Stimulated activated CD8-positive, alpha-beta memory T cell treated with anti-CD3 and anti-CD28 coated beads, Interleukin-7, amount 100 ng/mL, for 1 hour (primary cell): ENCODE results near the gene ZNF117.
A peak's percentile ranks its signal among the peaks of the same experiment; 100 is the strongest.
"Not testable (repeated sequence)": the region's sequence is repeated elsewhere in the genome, so short reads cannot be mapped to it uniquely, and the experiment has no call there.

Source experiments
- DNase-seq, 2 donors: peaks; one replicate each; pipeline ENCODE4 v3.0.0-alpha.2; 2020; ENCODE audit warnings: low read depth in 2 of 2

The ZNF117 gene

DNA sequence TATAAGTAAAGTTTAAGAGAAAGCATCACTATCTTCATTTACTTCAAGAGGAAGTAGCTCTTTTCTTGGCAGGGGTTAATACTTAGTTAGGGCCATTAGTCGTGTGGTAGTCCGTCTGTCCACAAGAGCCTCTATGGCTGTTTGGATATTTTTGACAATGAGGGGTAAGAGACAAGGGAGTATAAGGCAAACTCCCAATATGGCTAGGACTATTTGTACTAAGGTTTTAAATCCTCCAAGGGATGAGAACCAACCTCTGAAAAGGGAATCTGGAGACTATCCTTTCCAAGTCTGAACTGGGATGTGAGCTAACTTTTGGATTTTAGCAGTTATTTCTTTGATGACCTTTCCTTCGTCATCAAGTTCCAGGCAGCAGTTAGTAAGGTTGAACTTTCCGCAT is at the start of gene ZNF117:
Gene ZNF117, minus strand, starts transcription at position 101 of the 400 bp plus-strand sequence.
- no peak for DNase-seq

DNA sequence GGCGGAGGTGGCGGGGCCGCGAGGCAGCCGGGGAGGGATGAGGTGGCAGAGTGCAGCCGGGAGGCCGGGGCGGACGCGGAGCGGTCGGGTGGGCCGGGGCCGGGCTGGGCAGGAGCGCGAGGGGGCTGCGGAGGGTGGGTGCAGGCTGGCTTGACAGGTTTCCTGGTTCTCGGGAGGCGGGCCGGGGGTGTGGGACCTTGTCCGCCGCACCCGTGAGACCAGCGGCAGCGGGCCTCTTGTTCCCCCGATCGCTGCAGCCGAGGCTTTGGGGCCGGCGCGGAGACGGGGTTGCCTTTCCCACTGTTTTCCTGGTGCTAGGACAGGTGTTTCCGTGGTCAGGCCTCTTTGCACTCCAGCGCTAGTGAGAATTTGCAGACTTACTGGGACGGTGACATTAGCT is 47.9 kb upstream of the ZNF117 start:
- DNase-seq: peak in 1 of 2 donors; percentile 1

DNA sequence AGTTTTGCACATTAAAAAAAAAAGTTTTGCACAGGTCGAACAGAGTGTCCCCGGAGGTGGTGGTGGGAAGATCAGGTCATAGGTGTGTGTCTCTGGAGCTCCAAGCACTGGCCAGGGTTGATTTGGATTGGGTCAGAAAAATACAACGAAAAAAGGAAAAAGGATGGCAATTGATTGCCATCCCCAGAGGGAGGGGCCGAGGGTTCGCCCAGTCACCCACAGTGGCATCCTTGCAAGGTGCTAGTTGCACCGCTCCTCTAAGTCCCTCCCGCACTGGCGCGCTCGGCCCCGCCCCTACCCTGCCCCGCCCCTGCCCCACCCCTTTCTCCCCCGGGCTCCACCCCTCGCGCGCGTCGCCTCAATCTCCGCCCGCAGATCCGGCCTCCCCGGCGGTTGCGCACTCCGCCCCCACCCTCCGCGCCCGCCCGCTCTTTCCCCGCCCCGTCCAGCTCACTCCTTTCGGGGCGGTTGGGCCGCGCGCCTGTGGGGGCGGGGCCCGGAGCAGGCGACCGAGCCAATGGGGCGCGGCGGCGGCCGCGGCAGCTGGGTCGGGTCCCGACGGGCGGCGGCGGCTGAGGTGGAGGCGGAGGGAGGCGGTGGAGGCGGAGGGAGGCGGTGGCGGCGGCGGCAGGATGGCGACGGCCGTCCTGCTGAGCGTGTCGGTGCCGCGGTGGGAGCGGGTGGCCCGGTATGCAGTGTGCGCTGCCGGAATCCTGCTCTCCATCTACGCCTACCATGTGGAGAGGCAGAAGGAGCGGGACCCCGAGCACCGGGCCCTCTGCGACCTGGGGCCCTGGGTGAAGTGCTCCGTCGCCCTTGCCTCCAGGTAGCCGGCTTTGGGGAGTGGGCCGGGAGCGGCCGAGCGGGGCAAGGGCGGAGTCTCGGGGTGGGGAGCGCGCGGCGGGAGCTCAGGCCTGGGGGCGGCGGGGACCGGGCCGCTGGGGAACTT is 47.2 kb upstream of the ZNF117 start:
- DNase-seq: peak; percentile 79 to 90

DNA sequence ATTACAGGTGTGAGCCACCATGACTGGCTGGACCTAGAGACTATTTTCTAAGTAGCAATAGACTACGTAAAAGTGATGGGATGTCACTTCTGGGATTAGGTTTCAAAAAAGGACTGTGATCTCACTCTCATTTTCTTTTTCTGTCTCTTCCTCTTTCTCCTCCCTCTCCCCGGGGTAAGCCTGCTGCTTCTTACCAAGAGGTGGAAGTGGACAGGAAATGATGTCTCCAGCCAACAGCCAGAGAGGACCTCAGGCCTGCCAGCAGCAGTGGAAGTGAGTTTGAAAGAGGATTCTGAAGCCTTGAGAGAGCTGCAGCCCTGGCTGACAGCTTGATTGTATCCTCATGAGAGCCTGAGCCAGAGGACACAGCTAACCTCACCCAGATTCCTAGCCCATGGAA is 45.7 kb upstream of the ZNF117 start:
- DNase-seq: not testable (repeated sequence)

DNA sequence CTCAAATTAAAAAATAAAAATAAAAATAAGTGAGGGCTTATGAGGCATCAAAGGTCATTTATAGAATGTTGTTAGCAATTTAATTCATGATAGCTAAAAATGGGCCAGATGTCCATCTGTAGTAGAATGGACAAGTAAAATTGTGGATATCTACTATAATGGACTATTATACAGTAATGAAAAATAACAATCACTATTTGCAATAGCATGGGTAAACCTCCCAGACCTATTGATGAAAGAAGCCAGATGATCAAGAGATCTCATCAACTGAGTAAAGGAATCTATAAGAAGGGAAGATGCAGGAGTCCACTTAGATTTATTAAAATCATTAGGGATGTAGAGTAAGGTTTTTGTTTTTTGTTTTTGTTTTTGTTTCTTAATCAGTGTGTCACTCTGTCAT is 44.6 kb upstream of the ZNF117 start:
- DNase-seq: not testable (repeated sequence)

DNA sequence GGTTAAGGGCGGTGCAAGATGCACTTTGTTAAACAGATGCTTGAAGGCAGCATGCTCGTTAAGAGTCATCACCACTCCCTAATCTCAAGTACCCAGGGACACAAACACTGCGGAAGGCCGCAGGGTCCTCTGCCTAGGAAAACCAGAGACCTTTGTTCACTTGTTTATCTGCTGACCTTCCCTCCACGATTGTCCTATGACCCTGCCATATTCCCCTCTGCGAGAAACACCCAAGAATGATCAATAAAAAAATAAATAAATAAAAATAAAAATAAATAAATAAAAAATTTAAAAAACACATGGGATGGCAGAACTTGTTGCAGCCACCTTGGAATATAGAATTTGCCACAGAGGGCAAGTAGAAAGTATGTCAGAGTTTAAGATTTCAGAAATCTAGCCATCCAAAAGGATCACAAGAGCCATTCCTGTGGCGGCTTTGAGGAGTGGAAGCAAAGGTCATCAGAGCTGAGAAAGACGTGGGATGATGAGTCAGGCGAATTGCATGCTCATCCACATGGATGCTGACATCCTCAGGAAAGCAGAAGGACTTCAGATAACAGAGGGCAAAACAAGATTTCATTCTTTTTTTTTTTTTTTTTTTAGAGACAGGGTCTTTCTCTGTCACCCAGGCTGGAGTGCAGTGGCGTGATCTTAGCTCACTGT is 43.4 kb upstream of the ZNF117 start:
- DNase-seq: not testable (repeated sequence)

DNA sequence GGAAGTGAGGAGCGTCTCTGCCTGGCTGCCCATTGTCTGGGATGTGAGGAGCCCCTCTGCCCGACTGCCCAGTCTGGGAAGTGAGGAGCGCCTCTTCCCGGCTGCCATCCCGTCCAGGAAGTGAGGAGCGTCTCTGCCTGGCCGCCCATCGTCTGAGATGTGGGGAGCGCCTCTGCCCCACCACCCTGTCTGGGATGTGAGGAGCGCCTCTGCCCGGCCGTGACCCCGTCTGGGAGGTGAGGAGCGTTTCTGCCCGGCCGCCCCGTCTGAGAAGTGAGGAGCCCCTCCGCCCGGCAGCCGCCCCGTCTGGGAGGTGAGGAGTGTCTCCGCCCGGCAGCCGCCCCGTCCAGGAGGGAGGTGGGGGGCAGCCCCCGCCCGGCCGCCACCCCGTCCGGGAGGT is 42.6 kb upstream of the ZNF117 start:
- not testable (repeated sequence) for DNase-seq

DNA sequence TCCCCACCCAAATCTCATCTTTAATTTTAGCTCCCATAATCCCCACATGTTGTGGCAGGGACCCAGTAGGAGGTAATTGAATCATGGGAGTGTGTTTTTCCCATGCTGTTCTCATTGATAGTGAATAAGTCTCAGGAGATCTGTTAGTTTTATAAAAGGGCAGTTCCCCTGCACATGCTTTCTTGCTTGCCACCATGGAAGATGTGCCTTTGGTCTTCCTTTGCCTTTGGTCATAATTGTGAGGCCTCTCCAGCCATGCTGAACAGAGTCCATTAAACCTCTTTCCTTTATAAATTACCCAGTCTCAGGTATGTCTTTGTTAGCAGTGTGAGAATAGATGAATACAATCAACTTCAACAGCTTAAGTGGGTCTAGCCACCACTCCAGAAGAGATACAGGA is 34.2 kb upstream of the ZNF117 start:
- DNase-seq: not testable (repeated sequence)

DNA sequence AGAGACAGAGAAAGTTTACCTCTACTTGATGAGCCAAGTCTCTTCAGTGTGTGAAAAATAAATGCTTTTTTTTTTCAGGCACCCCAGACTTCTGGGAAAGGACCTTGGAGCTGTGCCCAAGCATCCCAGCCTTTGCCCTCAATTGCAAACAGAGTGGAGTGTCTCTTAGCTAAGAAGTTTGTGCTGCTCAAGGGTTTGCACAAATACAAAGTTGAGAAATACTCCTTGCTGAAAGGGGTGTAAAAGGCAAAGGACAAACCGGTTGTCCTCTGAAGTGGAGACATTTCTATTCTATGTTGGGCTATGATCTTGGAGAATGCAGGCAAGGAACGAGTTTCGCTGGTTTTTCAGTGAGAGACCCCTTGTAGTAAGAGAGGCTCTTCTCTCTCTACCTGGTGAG is 30.1 kb upstream of the ZNF117 start:
- DNase-seq: not testable (repeated sequence)

DNA sequence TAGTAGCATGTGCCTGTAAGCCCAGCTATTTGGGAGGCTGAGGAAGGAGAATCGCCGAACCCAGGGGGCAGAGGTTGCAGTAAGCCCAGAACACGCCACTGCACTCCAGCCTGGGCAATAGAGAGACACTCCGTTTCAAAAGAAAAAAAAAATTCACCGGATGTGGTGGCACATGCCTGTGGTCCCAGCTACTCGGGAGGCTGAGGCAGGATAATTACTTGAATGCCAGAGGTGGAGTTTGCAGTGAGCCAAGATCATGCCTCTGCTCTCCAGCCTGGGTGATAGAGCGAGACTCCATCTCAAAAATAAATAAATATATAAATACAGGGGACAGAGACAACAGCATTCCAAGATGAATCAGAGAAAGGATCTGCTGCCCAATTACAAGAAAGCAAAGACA is 19.0 kb upstream of the ZNF117 start:
- DNase-seq: not testable (repeated sequence)

DNA sequence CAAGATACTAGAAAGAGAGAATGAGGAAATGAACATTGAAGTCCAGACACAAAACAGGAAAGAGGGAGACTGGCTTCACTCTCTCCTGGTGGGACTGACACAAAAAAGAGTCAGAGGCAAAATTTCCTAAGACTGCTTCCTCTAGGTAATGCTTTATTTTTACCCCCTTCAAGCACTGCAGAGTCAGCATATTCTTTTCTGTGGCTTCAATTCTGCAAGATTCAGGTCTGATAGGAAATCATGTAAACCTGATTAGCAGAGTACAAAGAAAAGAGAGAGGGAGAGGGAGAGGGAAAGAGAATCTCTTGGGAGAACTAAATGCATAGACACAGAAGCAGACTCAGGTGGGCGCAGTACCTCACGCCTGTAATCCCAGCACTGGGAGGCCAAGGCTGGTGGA is 18.6 kb upstream of the ZNF117 start:
- not testable (repeated sequence) for DNase-seq

DNA sequence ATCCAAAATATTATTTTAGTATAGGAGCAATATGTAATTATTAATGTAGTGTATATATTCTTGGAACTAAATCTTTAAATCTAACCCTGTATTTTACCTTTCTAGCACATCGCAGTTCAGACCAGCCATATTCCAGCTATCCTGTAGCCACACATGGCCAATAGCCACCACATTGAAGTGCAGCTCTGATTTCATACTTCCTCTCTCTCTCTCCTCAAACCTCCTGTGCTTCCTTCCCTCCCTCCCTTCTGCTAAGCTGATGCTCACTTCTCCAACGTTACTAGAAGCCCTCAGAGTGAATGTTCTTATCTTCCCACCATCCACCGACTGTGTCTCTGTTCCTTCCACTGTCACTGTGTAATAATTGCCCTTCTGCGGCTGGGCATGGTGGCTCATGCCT is 16.2 kb upstream of the ZNF117 start:
- DNase-seq: not testable (repeated sequence)

DNA sequence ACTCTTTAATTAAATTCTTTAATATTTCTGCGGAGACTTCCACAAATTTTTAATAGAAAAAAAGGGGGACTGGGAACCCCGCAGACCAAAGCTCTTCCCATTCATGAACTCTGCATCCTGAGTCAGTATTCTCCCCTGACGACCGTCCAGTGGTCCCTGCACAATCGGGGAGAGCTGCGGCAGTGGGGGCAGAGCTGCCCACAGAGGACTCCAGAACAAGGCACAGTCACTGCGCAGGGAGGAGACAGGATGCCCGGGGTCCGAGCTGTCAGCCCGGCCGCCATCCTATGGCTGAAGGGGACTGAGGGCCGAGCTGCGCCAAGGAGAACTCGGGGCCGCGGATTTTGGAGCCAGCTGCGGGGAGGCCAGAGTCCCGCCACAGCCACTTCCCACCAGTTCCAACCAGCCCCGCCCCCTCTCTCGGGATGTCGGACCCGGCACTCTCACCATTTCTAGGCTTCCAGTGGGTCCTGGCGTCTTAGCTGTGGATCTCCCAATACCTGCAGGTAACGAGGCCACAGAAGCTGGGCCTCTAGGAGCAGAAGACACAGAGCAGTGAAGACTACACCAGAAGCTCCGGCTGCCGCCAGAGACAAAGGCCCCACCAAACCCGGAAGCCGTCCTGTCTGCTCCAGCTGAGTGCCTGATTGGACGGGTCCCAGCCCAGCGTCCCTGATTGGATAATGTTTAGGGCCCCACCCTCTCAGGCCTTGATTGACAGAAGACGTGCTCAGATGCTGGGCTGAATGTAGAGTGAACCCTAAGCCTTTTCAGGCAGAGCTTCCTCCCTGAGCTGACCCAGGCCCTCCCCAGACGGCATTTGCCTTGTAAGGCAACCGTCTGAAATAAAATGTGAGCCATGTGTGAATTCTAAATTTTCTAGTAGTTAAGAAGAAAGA is 15.5 kb upstream of the ZNF117 start, which contains the start of gene ERV3-1:
Gene ERV3-1, minus strand, starts transcription at position 594 of the 899 bp plus-strand sequence. CDS start 13,661 bp downstream, outside the sequence.
- DNase-seq: peak; percentile 80 to 84

DNA sequence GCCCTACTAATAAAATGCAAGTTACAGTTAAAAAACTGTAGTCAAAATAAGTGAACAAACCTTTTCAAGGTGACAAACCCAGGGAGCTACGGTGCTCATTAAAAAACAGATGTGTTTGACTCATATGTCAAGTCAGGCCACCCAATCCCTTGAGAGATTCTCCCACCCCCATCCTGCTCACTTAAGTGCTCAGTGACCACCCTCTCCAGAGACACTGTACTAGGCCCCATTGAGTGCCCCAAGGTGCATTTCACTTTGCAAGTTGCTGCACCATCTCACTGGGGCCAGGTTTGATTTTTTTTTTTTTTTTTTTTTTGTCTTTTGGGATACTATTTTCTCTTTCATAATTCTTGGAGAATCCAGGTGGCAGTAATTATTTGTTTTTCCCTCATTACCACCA is 13.7 kb upstream of the ZNF117 start:
- DNase-seq: no peak

DNA sequence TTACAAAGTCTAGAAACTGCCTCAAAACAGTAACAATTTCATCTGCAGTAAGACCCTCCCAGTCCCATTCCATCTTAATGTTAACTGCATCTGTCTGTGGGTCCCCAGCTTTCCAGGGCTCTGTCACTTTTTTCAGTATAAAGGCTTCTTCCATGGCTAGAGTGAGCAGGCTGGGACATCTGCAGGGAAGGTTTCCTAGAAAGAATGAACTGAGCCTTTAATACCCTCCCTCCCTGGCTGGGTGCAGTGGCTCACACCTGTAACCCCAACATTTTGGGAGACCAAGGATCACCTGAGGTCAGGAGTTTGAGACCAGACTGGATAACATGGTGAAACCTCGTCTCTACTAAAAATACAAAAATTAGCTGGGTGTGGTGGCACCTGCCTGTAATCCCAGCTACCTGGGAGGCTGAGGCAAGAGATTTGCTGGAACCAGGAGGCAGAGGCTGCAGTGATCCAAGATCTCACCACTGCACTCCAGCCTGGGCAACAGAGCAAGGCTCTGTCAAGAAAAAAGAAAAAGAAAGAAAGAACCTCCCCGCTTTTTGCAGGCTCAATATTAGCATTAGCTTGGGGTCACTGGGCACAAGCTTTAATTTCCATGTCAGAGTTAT is 12.2 kb upstream of the ZNF117 start:
- DNase-seq: no peak

DNA sequence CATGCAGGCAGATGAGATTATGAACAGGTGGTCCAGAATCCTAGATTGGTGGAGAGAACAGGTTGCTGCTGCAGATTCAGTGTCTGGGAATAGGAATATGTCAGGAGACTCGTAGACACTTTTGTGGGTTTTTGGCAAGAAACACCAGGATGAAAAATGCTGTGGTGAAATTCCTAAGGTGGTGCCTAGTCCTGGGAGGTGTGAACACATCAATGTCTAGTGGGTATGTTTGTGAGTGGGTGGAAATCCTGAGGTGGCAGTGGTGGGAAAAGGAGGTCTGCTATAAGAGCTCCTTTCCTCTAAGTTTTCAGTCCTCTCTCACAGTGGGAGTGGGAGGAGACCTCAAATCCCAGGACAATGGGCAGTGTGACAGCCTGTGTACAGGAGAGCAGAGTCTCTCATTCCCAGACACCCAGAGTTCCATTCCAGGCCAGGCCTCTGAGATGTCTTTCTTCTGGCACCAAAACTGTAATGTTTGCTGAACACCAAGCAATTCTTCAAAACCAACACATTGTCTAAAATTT is 10.5 kb upstream of the ZNF117 start:
- no peak for DNase-seq

DNA sequence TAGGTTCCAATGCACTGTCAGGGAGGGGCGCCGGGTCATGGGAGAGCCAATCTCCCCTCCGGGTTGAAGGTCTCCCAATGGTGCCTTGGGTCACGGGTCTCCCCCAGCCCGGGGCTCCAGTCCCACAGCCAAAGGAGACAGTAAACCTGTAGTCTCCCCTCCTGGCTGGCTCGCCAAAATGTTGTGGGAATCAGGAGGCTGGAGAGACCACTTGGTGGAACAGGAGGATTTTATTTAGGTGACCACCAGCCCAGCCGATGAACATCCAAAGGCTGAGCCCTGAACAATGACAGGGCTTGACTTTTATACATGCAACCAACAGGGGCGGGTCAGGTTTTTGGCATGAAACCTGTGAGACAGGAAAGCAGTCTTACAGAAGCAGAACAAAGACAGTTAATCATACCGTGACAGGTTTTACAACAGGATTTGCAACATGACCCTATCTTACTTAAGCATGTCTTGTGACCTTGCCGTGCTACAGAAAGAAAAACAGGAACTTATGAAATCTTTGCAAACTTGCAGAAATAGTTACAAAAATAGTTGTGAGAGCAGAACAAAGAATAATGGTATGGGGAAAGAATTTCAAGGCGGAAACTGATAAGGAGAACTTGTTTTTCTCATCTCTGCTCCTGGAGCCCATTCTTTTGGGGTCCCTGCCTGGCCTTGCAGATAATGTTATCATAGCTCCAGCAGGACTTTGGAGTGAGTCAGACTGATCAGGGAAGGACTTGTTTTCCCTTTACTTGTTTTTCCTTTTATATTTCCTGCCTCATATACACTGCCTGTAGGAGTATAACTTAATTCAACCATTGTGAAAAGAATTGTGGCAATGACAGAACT is 8.5 kb upstream of the ZNF117 start:
- DNase-seq: no peak

DNA sequence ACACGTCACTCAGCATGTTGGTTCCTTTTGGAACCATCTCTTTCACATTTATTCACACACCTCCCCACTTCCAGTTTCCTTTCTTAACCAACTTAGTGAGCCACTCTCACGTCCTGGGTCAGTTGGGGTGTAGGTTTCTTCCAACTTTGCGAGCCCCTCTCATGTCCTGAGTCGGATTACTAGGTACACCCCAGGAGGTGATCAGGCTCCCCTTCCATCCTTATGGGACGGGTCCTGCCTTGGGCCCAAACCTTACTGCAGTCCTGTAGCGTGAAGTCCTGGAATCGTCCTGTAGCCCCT is 8.0 kb upstream of the ZNF117 start:
- DNase-seq: no peak

DNA sequence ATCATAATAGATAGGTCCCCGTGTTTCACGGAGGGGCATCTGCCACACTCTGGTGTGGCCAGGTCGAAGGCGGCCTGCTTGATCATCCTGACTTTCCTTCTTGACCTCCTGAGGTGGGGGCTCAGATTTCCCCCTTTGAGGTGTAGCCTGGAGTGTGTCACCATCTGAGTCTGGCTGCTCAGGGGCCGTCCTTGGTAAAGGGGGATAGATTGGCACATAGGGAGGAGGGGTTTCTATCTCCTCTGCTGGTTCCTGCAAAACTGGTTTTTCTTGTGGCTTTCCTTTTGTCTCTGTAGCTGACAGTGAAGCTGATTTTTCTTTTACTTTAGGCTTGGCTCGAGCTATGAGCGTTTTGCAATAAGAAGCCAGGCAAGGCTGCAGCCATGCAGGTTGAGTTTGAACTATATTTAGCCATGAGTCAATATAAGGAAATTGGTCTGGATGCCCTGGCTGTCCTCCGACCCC is 7.1 kb upstream of the ZNF117 start:
- DNase-seq: no peak
